Transverse colon (tissue), 4 donors: ENCODE results near the gene CCNDBP1.

ENCODE experiments used
- CTCF ChIP-seq, 5 experiments: fragments of 200-600 bp in 3 of 5; fragments of 450-650 bp in 2 of 5; sonication (generic) in 3 of 5; IDR thresholded peaks; 1 replicate in 2 of 5; 2 replicates in 3 of 5; pipeline ENCODE4 v1.5.1; 2016 to 2017; ENCODE audit warnings: antibody characterized with exemption in 5 of 5, inconsistent platforms in 3 of 5, mild to moderate bottlenecking in 2 of 5, moderate library complexity in 1 of 5
- EP300 ChIP-seq: sonication (generic); formaldehyde crosslinking; IDR thresholded peaks from one replicate; pipeline ENCODE4 v1.6.1; 2017; ENCODE audit warnings: antibody characterized with exemption, low read depth
- POLR2A ChIP-seq: fragments of 450-650 bp; IDR thresholded peaks from one replicate; pipeline ENCODE4 v1.6.1; 2016; ENCODE audit warnings: antibody characterized with exemption, mild to moderate bottlenecking, moderate library complexity
- POLR2AphosphoS5 ChIP-seq, 3 donors: sonication (generic); formaldehyde crosslinking; IDR thresholded peaks; one replicate each; pipeline ENCODE4 v1.6.1; 2016; ENCODE audit warnings: antibody characterized with exemption in 3 of 3

GRCh38 chr15:43204016-43204901 is 19.1 kb downstream of the CCNDBP1 start:
- peak; percentile 36 to 52 (median 48) for TF ChIP-seq CTCF (IDR thresholded peaks at IDR 0.05)
- no peak for TF ChIP-seq POLR2A
- no peak for TF ChIP-seq POLR2AphosphoS5 (IDR thresholded peaks at IDR 0.05)
- no peak for TF ChIP-seq EP300
